IPS-18c (cell line): ENCODE results near the gene SLC22A31.
"Not testable (repeated sequence)": the region's sequence is repeated elsewhere in the genome, so short reads cannot be mapped to it uniquely, and the experiment has no call there.

Experiments used
- H3K4me3 ChIP-seq: 2 replicates; pipeline ENCODE4 v1.7.0; 2013; ENCODE audit warnings: low read depth, mild to moderate bottlenecking, low read length, moderate library complexity; ENCODE audit not compliant: insufficient read depth
- H3K9me3 ChIP-seq: one replicate; pipeline ENCODE4 v1.6.1; 2013; ENCODE audit warnings: mild to moderate bottlenecking, low read length, moderate library complexity; ENCODE audit not compliant: control insufficient read depth, insufficient read depth

The SLC22A31 gene

GRCh38 chr16:89174877-89175276, 25.5 kb downstream of the SLC22A31 start:
- H3K9me3 ChIP-seq: peaks cover 2% of the 10 kb centered on the region
- H3K4me3 ChIP-seq: no peak overlapping the region

- no peak overlapping the region for H3K4me3 ChIP-seq
- peaks cover 2% of the 10 kb centered on the region for H3K9me3 ChIP-seq
Measured at GRCh38 chr16:89174055-89174827, 26.1 kb downstream of the SLC22A31 start.

GRCh38 chr16:89173174-89173921, 27.0 kb downstream of the SLC22A31 start:
- peaks cover 2% of the 10 kb centered on the region for H3K9me3 ChIP-seq

GRCh38 chr16:89172528-89173173, 27.7 kb downstream of the SLC22A31 start:
- no peak overlapping the region for H3K4me3 ChIP-seq

More at GRCh38 chr16:89173174-89173921, 27.0 kb downstream of the SLC22A31 start:
- H3K4me3 ChIP-seq: peak overlapping the region; percentile 24; the same call in 1 of the 2 replicates

GRCh38 chr16:89172171-89172527, 28.2 kb downstream of the SLC22A31 start:
- Histone ChIP-seq H3K4me3 (0 out of 2 replicates have a peak overlapping the region, but pooled peaks have one; percentile 15), H3K9me3 (peaks cover 2% of the 10 kb centered on the region)

More at GRCh38 chr16:89172528-89173173, 27.7 kb downstream of the SLC22A31 start:
- H3K9me3 ChIP-seq: peaks cover 2% of the 10 kb centered on the region

GRCh38 chr16:89171216-89172170, 28.8 kb downstream of the SLC22A31 start, which contains the start of gene CDH15:
Gene CDH15 (plus strand): TSS chr16:89171748. CDS start chr16:89171832, 84 bp downstream.
- H3K9me3 ChIP-seq: peaks cover 2% of the 10 kb centered on the region
- peak within 1 kb of the TSS; percentile 50 for H3K4me3 ChIP-seq

- peak overlapping the region; percentile 50 for H3K4me3 ChIP-seq
Measured at GRCh38 chr16:89170346-89171215, 29.8 kb downstream of the SLC22A31 start.

GRCh38 chr16:89169778-89170177, 30.6 kb downstream of the SLC22A31 start:
- no peak overlapping the region for H3K4me3 ChIP-seq

More at GRCh38 chr16:89170346-89171215, 29.8 kb downstream of the SLC22A31 start:
- peaks cover 2% of the 10 kb centered on the region for H3K9me3 ChIP-seq

GRCh38 chr16:89168381-89169189, 31.8 kb downstream of the SLC22A31 start:
- Histone ChIP-seq H3K4me3 (no peak overlapping the region), H3K9me3 (peaks cover 2% of the 10 kb centered on the region)

More at GRCh38 chr16:89169778-89170177, 30.6 kb downstream of the SLC22A31 start:
- peaks cover 2% of the 10 kb centered on the region for H3K9me3 ChIP-seq

GRCh38 chr16:89167425-89167941, 32.9 kb downstream of the SLC22A31 start:
- H3K4me3 ChIP-seq: no peak overlapping the region

GRCh38 chr16:89166696-89167424, 33.5 kb downstream of the SLC22A31 start:
- peaks cover 2% of the 10 kb centered on the region for H3K9me3 ChIP-seq
- no peak overlapping the region for H3K4me3 ChIP-seq

More at GRCh38 chr16:89167425-89167941, 32.9 kb downstream of the SLC22A31 start:
- peaks cover 2% of the 10 kb centered on the region for H3K9me3 ChIP-seq

GRCh38 chr16:89165681-89165979, 34.7 kb downstream of the SLC22A31 start:
- H3K4me3 ChIP-seq: not testable (repeated sequence)

GRCh38 chr16:89164847-89165680, 35.3 kb downstream of the SLC22A31 start:
- no peak overlapping the region for H3K4me3 ChIP-seq
- H3K9me3 ChIP-seq: no peaks in the 10 kb centered on the region

More at GRCh38 chr16:89165681-89165979, 34.7 kb downstream of the SLC22A31 start:
- not testable (repeated sequence) for H3K9me3 ChIP-seq
